WTC11 (cell line): ENCODE measurements around the gene CSF2.

Source experiments
- CTCF ChIP-seq: fragments of 200-600 bp; IDR thresholded peaks from 2 replicates; pipeline ENCODE4 v1.8.0; 2022; ENCODE audit warnings: antibody characterized with exemption
- FOXP1 ChIP-seq: sonication (generic); formaldehyde crosslinking; IDR thresholded peaks from 2 replicates; pipeline ENCODE4 v1.8.0; 2022; ENCODE audit warnings: missing genetic modification reagents, mild to moderate bottlenecking, moderate library complexity, borderline replicate concordance
- MAX ChIP-seq: sonication (generic); formaldehyde crosslinking; IDR thresholded peaks from 2 replicates; pipeline ENCODE4 v1.8.0; 2022; ENCODE audit warnings: mild to moderate bottlenecking, missing genetic modification reagents
- MXD4 ChIP-seq: fragments of 250-450 bp; sonication (Bioruptor Pico); IDR thresholded peaks from 2 replicates; pipeline ENCODE4 v1.8.0; 2021; ENCODE audit warnings: mild to moderate bottlenecking, moderate library complexity, borderline replicate concordance
- SP1 ChIP-seq: sonication (generic); formaldehyde crosslinking; conservative IDR thresholded peaks from 2 replicates; pipeline ENCODE4 v1.8.1; 2022; ENCODE audit warnings: missing genetic modification reagents
- ZBTB21 ChIP-seq: sonication (generic); formaldehyde crosslinking; IDR thresholded peaks from 2 replicates; pipeline ENCODE4 v1.8.1; 2023; ENCODE audit warnings: mild to moderate bottlenecking, missing genetic modification reagents, borderline replicate concordance
- ZNF138 ChIP-seq: sonication (generic); formaldehyde crosslinking; conservative IDR thresholded peaks from 2 replicates; pipeline ENCODE4 v1.8.1; 2022; ENCODE audit warnings: mild to moderate bottlenecking, moderate library complexity, missing genetic modification reagents
- TF ChIP-seq, protein P1 (sequence below): sonication (generic); formaldehyde crosslinking; IDR thresholded peaks from 2 replicates; pipeline ENCODE4 v1.8.1; 2023; ENCODE audit warnings: mild to moderate bottlenecking, missing genetic modification reagents, moderate library complexity

GRCh38 chr5:132115375-132115774 is 41.8 kb downstream of the CSF2 start:
- TF ChIP-seq FOXP1 (CRISPR knock-in tag) (no peak), ZNF138 (CRISPR knock-in tag) (no peak), CTCF (no peak), MAX (CRISPR knock-in tag) (no peak), SP1 (CRISPR knock-in tag) (no peak), MXD4 (CRISPR knock-in tag) (no peak), ZBTB21 (CRISPR knock-in tag) (no peak)
- TF ChIP-seq, protein P1, sequence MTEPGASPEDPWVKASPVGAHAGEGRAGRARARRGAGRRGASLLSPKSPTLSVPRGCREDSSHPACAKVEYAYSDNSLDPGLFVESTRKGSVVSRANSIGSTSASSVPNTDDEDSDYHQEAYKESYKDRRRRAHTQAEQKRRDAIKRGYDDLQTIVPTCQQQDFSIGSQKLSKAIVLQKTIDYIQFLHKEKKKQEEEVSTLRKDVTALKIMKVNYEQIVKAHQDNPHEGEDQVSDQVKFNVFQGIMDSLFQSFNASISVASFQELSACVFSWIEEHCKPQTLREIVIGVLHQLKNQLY (CRISPR knock-in tag), result no peak
